Posterior cingulate gyrus (tissue), 11 donors: ENCODE results near the gene NR4A3.

Source experiments
- DNase-seq, 10 donors: peaks; one replicate each; pipeline versions ENCODE4 v3.0.0 to v3.0.0-alpha.2; 2020 to 2021; ENCODE audit warnings: mixed read lengths in 3 of 10
- intact Hi-C: fragments of 100-400 bp; cut with DNase I; formaldehyde crosslinking; loops from one replicate; pipeline ENCODE4 v1.15.1; 2023

The NR4A3 gene

GRCh38 chr9:99811598-99812383 is 9.9 kb upstream of the NR4A3 start:
- DNase-seq: no peak
- intact Hi-C loops: loop anchor here (10.0 kb wide), 1 partner anchor 557 kb away; no protein-coding TSS in a partner anchor

- intact Hi-C loops: loop anchor here (10.0 kb wide), 1 partner anchor 559 kb away; no protein-coding TSS in a partner anchor
- DNase-seq: no peak
Observed at GRCh38 chr9:99813739-99814138, 7.9 kb upstream of the NR4A3 start.

- no peak for DNase-seq
- intact Hi-C loops: loop anchor here (10.0 kb wide), 1 partner anchor 560 kb away; no protein-coding TSS in a partner anchor
Observed at GRCh38 chr9:99814359-99814758, 7.3 kb upstream of the NR4A3 start.

GRCh38 chr9:99816392-99816791 is 5.3 kb upstream of the NR4A3 start:
- DNase-seq: no peak
- intact Hi-C loops: loop anchor here (10.0 kb wide), 1 partner anchor 562 kb away; no protein-coding TSS in a partner anchor

GRCh38 chr9:99818500-99818899 is 3.2 kb upstream of the NR4A3 start:
- peak in 1 of 10 donors; percentile 48 for DNase-seq
- intact Hi-C loops: loop anchor here (10.0 kb wide), 1 partner anchor 564 kb away; no protein-coding TSS in a partner anchor

- DNase-seq: peak; percentile 59 to 96 (median 72)
- intact Hi-C loops: loop anchor here (10.0 kb wide), 1 partner anchor 564 kb away; no protein-coding TSS in a partner anchor
Observed at GRCh38 chr9:99819123-99819855, 2.4 kb upstream of the NR4A3 start.

- intact Hi-C loops: loop anchor here (5.0 to 10.0 kb wide), 6 partner anchors 87 to 598 kb away; partner anchors contain the start of genes ALG2, ERP44, INVS and SEC61B
- peak; percentile 81 to 98 (median 87) for DNase-seq
Observed at GRCh38 chr9:99819856-99820684, 1.6 kb upstream of the NR4A3 start.

GRCh38 chr9:99820685-99821395 is 845 bp upstream of the NR4A3 start:
- intact Hi-C loops: loop anchor here (5.0 to 10.0 kb wide), 5 partner anchors 86 to 599 kb away; partner anchors contain the start of genes ALG2, ERP44, INVS and SEC61B
- DNase-seq: peak in 8 of 10 donors; percentile 25 to 86 (median 48)

- DNase-seq: peak in 7 of 10 donors; percentile 34 to 91 (median 51)
- intact Hi-C loops: loop anchor here (5.0 to 10.0 kb wide), 5 partner anchors 85 to 600 kb away; partner anchors contain the start of genes ALG2, ERP44, INVS and SEC61B
Observed at GRCh38 chr9:99822109-99822805, 572 bp downstream of the NR4A3 start.

GRCh38 chr9:99822806-99823591 is 1.3 kb downstream of the NR4A3 start:
- intact Hi-C loops: loop anchor here (5.0 to 10.0 kb wide), 5 partner anchors 84 to 601 kb away; partner anchors contain the start of genes ALG2, ERP44, INVS and SEC61B
- peak in 3 of 10 donors; percentile 16 to 80 (median 66) for DNase-seq

- DNase-seq: peak in 6 of 10 donors; percentile 20 to 85 (median 57)
- intact Hi-C loops: loop anchor here (5.0 to 10.0 kb wide), 5 partner anchors 83 to 602 kb away; partner anchors contain the start of genes ALG2, ERP44, INVS and SEC61B
Observed at GRCh38 chr9:99823681-99824377, 2.1 kb downstream of the NR4A3 start.

GRCh38 chr9:99824378-99825171 is 2.9 kb downstream of the NR4A3 start:
- intact Hi-C loops: loop anchor here (5.0 to 10.0 kb wide), 5 partner anchors 83 to 602 kb away; partner anchors contain the start of genes ALG2, ERP44, INVS and SEC61B
- DNase-seq: peak in 5 of 10 donors; percentile 19 to 86 (median 72)

- intact Hi-C loops: loop anchor here (10.0 kb wide), 2 partner anchors 389 to 531 kb away; no protein-coding TSS in a partner anchor
- peak in 2 of 10 donors; percentile 68 to 83 for DNase-seq
Observed at GRCh38 chr9:99825172-99826046, 3.7 kb downstream of the NR4A3 start.

GRCh38 chr9:99826579-99826978 is 4.9 kb downstream of the NR4A3 start:
- no peak for DNase-seq

GRCh38 chr9:99827244-99827643 is 5.6 kb downstream of the NR4A3 start:
- DNase-seq: no peak
- intact Hi-C loops: loop anchor here (10.0 kb wide), 2 partner anchors 388 to 532 kb away; no protein-coding TSS in a partner anchor

More at GRCh38 chr9:99826579-99826978, 4.9 kb downstream of the NR4A3 start:
- intact Hi-C loops: loop anchor here (10.0 kb wide), 2 partner anchors 388 to 532 kb away; no protein-coding TSS in a partner anchor
